Smooth muscle cell of trachea (primary cell): Measurements from ENCODE around the gene PRAMEF2. TPM values are rescaled to one million over a fixed set of nuclear protein-coding genes. Genes with fewer than 3 reads are reported as not detected.

ENCODE experiments used
- total RNA-seq: library from RNA; depleted of rRNA; stranded (reverse); fragments of >200 nt; gene quantifications from 2 replicates; pipeline ENCODE4 v1.2.1, GENCODE V29; 2014

The PRAMEF2 gene
- not detected in 2 replicates for total RNA-seq

GRCh38 chr1:12856786-12857185 lies at the start of gene PRAMEF2:
PRAMEF2 (plus strand) TSS chr1:12857086; CDS start chr1:12859010, 1,924 bp downstream.

GRCh38 chr1:12831310-12831709 lies 25.6 kb upstream of the PRAMEF2 start, which contains the start of gene PRAMEF11:
PRAMEF11 (minus strand) TSS chr1:12831410; CDS start chr1:12828789, 2,621 bp downstream.

GRCh38 chr1:12848620-12849019 lies 8.3 kb upstream of the PRAMEF2 start, which contains the start of gene HNRNPCL1:
HNRNPCL1 (minus strand) TSS chr1:12848720; CDS start chr1:12848289, 431 bp downstream.

GRCh38 chr1:12886101-12886500 lies 29.2 kb downstream of the PRAMEF2 start, which contains the start of gene PRAMEF4:
PRAMEF4 (minus strand) TSS chr1:12886201; CDS start chr1:12883394, 2,807 bp downstream.

GRCh38 chr1:12898170-12898569 lies 41.3 kb downstream of the PRAMEF2 start, which contains the start of gene PRAMEF10:
PRAMEF10 (minus strand) TSS chr1:12898270; CDS start chr1:12895847, 2,423 bp downstream.

Other genes with a start within 250 kb of the PRAMEF2 start
- 52.5 and 174 TPM in 2 replicates for gene DHRS3, start 238.9 kb upstream of the PRAMEF2 start, total RNA-seq
- not detected in 2 replicates for gene AADACL4, start 213.0 kb upstream of the PRAMEF2 start, total RNA-seq
- not detected in 2 replicates for gene AADACL3, start 141.0 kb upstream of the PRAMEF2 start, total RNA-seq
- gene CFAP107, start 110.9 kb upstream of the PRAMEF2 start, total RNA-seq, result under 0.01 TPM in 1 of 2 replicates, not detected in the other
- not detected in 2 replicates for gene PRAMEF12, start 83.3 kb upstream of the PRAMEF2 start, total RNA-seq
- gene PRAMEF1, start 65.7 kb upstream of the PRAMEF2 start, total RNA-seq, result not detected in 2 replicates
- not detected in 2 replicates for gene PRAMEF11, start 25.7 kb upstream of the PRAMEF2 start, total RNA-seq
- not detected in 2 replicates for gene HNRNPCL1, start 8.4 kb upstream of the PRAMEF2 start, total RNA-seq
- gene PRAMEF4, start 29.1 kb downstream of the PRAMEF2 start, total RNA-seq, result not detected in 2 replicates
- gene PRAMEF10, start 41.2 kb downstream of the PRAMEF2 start, total RNA-seq, result not detected in 2 replicates
- gene PRAMEF7, start 59.5 kb downstream of the PRAMEF2 start, total RNA-seq, result not detected in 2 replicates
- not detected in 2 replicates for gene PRAMEF6, start 90.5 kb downstream of the PRAMEF2 start, total RNA-seq
- not detected in 2 replicates for gene PRAMEF27, start 199.5 kb downstream of the PRAMEF2 start, total RNA-seq
- not detected in 2 replicates for gene HNRNPCL3, start 203.7 kb downstream of the PRAMEF2 start, total RNA-seq
- not detected in 2 replicates for gene PRAMEF25, start 213.7 kb downstream of the PRAMEF2 start, total RNA-seq